ENCODE measurements around the gene CAV3.

Gene CAV3

GRCh38 chr3:8790529-8790928 is 56.9 kb downstream of the CAV3 start:
- in situ Hi-C loops (cut with MboI; ENCODE audit: low sequenced_read_pairs), result no loop called here

- in situ Hi-C loops (cut with MboI; ENCODE audit: low sequenced_read_pairs), result no loop called here
These were observed 59.6 kb downstream of the CAV3 start for GRCh38 chr3:8793242-8793641.

GRCh38 chr3:8794247-8794646 is 60.6 kb downstream of the CAV3 start:
- in situ Hi-C loops (cut with MboI; ENCODE audit: low sequenced_read_pairs), result no loop called here

Data from HL-60/S4 (cell line).